Measurements from ENCODE around the gene CFAP68. TPM values are rescaled to one million over a fixed set of nuclear protein-coding genes. Genes with fewer than 3 reads are reported as not detected.

Gene CFAP68
- total and polyA plus RNA-seq, 2 of the 4 experiments (the other 2 are of a cell fraction), result 10.2 to 17.0 TPM

DNA sequence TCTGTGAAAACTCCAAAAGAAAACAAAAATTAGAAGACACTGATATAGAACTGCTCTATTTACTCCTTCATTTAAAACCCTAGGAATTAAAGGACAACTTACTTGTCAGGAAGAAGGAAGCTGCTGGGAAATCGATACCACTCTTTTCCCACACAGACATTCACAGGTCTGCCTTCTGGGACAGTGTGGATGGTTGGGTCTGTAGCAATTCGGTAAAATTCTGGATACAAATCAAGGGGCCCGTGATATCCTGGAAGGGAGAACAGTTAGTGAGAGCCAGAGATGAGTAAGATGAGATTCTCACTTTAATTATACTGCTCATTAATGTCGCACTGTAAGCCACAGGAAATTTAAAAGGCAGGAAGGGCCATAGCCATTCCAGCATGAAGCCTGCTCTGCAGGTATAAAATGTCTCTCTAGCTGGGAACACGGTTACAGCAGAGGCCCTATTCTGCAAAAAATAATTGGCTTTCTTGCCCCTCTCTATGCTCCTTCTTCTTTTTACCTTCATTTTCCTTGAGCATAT, 41.9 kb upstream of the CFAP68 start:
- Histone ChIP-seq H3K4me2 (ENCODE audit: low read depth, low read length) (no peak overlapping the region), H3K79me1 (ENCODE audit: low read depth in 1 of 2, low read length in 2 of 2) (no peaks in the 10 kb centered on the region), H3K23ac (ENCODE audit: low read depth, low read length) (no peak overlapping the region), H3K36me3 (ENCODE audit: control insufficient read depth, insufficient read depth, low read length) (peaks cover 9% of the 10 kb centered on the region), H2AK9ac (replicated peaks; ENCODE audit: low read depth, low read length, poor library complexity) (no peak overlapping the region), H3K9me3 (ENCODE audit: control insufficient read depth, insufficient read depth, low read length) (no peaks in the 10 kb centered on the region), H2AFZ (replicated peaks; ENCODE audit: low read length, poor library complexity) (no peak overlapping the region), H3K14ac (replicated peaks; ENCODE audit: low read depth, low read length) (no peak overlapping the region), H2BK20ac (ENCODE audit: low read depth, low read length) (no peak overlapping the region), H3K27me3 (ENCODE audit: control insufficient read depth, insufficient read depth, low read length) (no peaks in the 10 kb centered on the region), H4K20me1 (ENCODE audit: insufficient read depth, low read length) (no peaks in the 10 kb centered on the region), H2AK5ac (ENCODE audit: low read depth, low read length) (no peak overlapping the region), H3K56ac (ENCODE audit: extremely low read depth, insufficient read depth, low read length) (no peak overlapping the region), H2BK5ac (ENCODE audit: low read depth, low read length, poor library complexity, severe bottlenecking) (no peak overlapping the region), H3K4me1 (ENCODE audit: control insufficient read depth, insufficient read depth, low read length) (peaks cover 4% of the 10 kb centered on the region; the same call in 1 of the 2 replicates), H2BK15ac (ENCODE audit: low read depth, low read length) (no peak overlapping the region), H4K91ac (ENCODE audit: insufficient read depth, low read depth, low read length) (no peak overlapping the region), H3K9ac (ENCODE audit: low read depth, low read length) (no peak overlapping the region), H4K5ac (ENCODE audit: low read depth, low read length) (no peak overlapping the region), H3K18ac (ENCODE audit: low read depth, low read length) (no peak overlapping the region), H3K4ac (ENCODE audit: low read depth, low read length) (no peak overlapping the region), H3K27ac (ENCODE audit: insufficient read depth, low read length) (no peak overlapping the region), H3K4me3 (ENCODE audit: insufficient read depth, low read depth, low read length) (no peak overlapping the region), H2BK120ac (ENCODE audit: low read depth, low read length) (no peak overlapping the region), H3K9me1 (ENCODE audit: insufficient read depth, low read length) (no peaks in the 10 kb centered on the region), H4K8ac (ENCODE audit: low read depth in 2 of 2, low read length in 2 of 2) (no peak overlapping the region)
- dilution Hi-C loops (cut with HindIII; ENCODE audit: low sequenced_read_pairs, unreplicated experiment), result no loop called here
- intact Hi-C loops (cut with micrococcal nuclease), result no loop called here
- ChIA-PET CTCF (interaction anchor here (1.2 kb wide), 1 partner anchor 60 kb away, joined by 3 read pairs; no protein-coding TSS in a partner anchor), POLR2A (ENCODE audit: unreplicated experiment) (no interaction called here)
- no peak for DNase-seq
- BruUV-seq (replicated peaks), result no TSS peak
- TF ChIP-seq RCOR1 (IDR thresholded peaks at IDR 0.05; ENCODE audit: insufficient replicate concordance, low read length) (no peak), CEBPB (IDR thresholded peaks at IDR 0.05; ENCODE audit: low read depth, low read length) (no peak), SMC3 (IDR thresholded peaks at IDR 0.05; ENCODE audit: low read depth, low read length) (no peak), BHLHE40 (IDR thresholded peaks at IDR 0.05; ENCODE audit: low read depth, low read length) (no peak), MXI1 (IDR thresholded peaks at IDR 0.05; ENCODE audit: borderline replicate concordance, low read depth, low read length) (no peak), CHD1 (IDR thresholded peaks at IDR 0.05; ENCODE audit: low read depth, low read length) (no peak), FOS (IDR thresholded peaks at IDR 0.05; ENCODE audit: low read depth, low read length) (no peak), MAFK (IDR thresholded peaks at IDR 0.05; ENCODE audit: low read depth, low read length) (no peak), NFE2L2 (IDR thresholded peaks at IDR 0.05; ENCODE audit: low read depth, low read length) (no peak), POLR2A (IDR thresholded peaks at IDR 0.05; ENCODE audit: low read depth, low read length) (no peak)
- TF ChIP-seq, protein P1, sequence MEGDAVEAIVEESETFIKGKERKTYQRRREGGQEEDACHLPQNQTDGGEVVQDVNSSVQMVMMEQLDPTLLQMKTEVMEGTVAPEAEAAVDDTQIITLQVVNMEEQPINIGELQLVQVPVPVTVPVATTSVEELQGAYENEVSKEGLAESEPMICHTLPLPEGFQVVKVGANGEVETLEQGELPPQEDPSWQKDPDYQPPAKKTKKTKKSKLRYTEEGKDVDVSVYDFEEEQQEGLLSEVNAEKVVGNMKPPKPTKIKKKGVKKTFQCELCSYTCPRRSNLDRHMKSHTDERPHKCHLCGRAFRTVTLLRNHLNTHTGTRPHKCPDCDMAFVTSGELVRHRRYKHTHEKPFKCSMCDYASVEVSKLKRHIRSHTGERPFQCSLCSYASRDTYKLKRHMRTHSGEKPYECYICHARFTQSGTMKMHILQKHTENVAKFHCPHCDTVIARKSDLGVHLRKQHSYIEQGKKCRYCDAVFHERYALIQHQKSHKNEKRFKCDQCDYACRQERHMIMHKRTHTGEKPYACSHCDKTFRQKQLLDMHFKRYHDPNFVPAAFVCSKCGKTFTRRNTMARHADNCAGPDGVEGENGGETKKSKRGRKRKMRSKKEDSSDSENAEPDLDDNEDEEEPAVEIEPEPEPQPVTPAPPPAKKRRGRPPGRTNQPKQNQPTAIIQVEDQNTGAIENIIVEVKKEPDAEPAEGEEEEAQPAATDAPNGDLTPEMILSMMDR (conservative IDR thresholded peaks at IDR 0.05; ENCODE audit: low read depth, low read length), result no peak
- TF ChIP-seq, protein P2, sequence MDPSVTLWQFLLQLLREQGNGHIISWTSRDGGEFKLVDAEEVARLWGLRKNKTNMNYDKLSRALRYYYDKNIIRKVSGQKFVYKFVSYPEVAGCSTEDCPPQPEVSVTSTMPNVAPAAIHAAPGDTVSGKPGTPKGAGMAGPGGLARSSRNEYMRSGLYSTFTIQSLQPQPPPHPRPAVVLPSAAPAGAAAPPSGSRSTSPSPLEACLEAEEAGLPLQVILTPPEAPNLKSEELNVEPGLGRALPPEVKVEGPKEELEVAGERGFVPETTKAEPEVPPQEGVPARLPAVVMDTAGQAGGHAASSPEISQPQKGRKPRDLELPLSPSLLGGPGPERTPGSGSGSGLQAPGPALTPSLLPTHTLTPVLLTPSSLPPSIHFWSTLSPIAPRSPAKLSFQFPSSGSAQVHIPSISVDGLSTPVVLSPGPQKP (IDR thresholded peaks at IDR 0.05; ENCODE audit: borderline replicate concordance, low read depth, low read length), result no peak
- no peak for ATAC-seq (ENCODE audit: low read depth)
- in situ Hi-C loops (cut with MboI; ENCODE audit: low sequenced_read_pairs), result no loop called here
- WGBS, 2 experiments (ENCODE audit: extremely low coverage in 2 of 2, insufficient read length in 1 of 2), result 100% methylated on average over 1 of the region's 5 CpGs; no CpG with 5 or more reads in 1 of the 2 experiments

Data from IMR-90 (cell line).